GM19025 (cell line): ENCODE measurements around the gene SNAPC2.
"Not testable (repeated sequence)": the region's sequence is repeated elsewhere in the genome, so short reads cannot be mapped to it uniquely, and the experiment has no call there.

Experiments used
- ATAC-seq: cut with Tn5 transposase; IDR thresholded peaks from one replicate; pipeline ENCODE4 v1.9.1; 2021; ENCODE audit warnings: mild to moderate bottlenecking, low read depth, moderate library complexity; ENCODE audit not compliant: unreplicated experiment

Gene SNAPC2

DNA sequence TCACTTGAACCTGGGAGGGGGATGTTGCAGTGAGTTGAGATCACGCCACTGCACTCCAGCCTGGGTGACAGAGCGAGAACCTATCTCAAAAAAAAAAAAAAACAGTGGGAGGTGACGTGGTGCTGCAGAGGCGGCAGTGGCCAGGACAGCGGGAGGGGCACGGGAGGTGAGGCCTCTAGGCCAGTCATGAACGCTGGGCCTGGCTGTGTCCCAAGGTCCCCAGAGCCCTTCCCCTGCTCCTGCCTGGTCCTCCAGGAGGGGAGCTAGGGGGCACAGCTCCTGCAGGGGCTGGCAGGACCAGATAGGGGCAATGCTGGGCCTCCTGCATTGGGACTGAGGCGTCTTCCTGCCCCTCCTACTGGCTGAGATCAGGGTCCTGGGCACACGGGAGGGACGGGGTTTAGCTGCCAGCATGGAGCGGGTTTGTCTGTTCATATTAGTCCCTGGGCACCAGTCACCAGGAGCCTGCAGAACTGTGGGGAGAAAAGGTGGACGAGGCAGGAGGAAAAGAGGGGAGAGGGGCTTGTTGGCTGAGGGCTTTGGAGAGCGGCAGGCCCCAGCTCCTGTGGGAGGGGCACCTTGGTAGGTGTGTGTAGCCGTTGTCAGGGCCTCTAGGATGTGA is 11.9 kb upstream of the SNAPC2 start:
- ATAC-seq = no peak

DNA sequence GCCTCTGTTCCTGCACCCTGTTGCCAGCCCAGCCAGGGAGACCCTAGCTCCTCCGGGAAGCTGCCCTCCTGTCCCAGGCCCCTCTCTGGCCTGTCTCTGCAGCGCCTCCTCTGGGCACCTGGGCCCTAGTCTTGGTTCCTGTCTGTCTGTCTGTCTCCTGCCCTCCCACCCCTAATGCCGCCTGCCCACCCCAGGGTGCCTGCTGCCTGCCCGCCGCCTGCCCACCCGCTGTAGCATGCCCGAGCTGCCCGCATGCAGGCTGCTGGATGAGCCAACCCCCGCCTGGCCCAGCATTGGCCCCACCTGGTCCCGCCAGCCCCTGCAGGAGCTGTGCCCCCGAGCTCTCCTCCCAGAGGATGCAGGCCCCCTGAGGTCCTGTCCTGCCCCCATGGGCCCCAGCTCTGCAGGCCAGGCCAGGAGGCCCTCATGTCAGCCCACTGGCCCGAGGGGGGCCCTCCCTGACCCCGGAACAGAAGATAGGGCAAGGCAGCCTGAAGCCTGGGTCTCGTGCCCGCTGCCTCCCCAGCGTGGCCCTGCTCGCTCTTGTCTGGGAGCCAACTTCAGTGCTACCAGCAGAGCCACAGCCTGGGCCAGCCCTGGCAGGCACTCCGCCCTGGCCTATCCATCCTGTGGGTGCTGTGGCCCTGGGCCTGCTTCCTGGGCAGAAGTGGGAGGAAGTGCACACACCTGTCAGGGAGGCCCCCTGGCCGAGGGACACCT is 11.2 kb upstream of the SNAPC2 start:
- no peak for ATAC-seq

DNA sequence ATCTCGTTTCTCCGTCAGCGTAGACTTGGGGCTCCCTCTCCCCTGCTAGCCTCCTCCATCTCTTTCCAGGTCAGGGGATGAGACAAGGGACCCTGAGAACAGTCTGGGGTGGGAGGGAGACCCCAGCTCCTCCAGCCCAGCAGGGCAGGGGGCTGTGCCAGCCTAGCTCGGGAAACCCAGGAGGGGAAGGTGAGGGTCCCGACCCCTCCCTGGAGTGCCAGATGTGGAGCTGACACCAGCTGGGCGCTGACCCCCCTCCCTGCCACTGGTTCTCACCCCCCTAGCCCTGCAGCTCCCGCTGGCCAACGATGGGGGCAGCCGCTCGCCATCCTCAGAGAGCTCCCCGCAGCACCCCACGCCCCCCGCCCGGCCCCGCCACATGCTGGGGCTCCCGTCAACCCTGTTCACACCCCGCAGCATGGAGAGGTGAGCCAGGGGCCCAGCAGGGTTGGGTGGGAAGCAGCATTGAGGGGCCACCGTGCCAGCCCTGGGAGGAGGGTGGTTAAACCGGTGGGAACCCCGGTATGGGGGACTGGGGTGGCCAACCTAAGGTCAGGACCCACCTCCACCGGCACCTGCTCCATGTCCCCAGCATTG is 10.6 kb upstream of the SNAPC2 start:
- ATAC-seq = no peak

DNA sequence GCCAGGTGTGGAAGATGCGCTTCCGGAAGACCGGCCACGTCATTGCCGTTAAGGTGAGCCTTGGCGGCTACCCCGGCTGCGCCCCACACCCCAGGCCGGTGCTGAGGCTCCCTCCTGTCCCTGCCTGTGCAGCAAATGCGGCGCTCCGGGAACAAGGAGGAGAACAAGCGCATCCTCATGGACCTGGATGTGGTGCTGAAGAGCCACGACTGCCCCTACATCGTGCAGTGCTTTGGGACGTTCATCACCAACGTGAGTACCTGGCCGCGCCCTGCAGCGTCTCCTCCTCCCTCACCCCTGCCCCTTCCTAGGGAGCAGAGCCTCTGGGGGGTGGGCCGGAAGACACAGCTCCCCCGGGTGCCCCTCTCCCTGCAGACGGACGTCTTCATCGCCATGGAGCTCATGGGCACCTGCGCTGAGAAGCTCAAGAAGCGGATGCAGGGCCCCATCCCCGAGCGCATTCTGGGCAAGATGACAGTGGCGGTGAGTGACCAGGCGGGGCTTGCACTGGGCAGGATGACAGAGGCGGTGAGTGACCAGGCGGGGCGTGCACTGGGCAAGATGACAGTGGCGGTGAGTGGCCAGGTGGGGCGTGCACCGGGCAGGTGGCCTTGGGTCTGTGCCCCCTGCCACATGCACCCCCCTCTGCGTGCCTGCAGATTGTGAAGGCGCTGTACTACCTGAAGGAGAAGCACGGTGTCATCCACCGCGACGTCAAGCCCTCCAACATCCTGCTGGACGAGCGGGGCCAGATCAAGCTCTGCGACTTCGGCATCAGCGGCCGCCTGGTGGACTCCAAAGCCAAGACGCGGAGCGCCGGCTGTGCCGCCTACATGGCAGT is 9.6 kb upstream of the SNAPC2 start:
- no peak for ATAC-seq

DNA sequence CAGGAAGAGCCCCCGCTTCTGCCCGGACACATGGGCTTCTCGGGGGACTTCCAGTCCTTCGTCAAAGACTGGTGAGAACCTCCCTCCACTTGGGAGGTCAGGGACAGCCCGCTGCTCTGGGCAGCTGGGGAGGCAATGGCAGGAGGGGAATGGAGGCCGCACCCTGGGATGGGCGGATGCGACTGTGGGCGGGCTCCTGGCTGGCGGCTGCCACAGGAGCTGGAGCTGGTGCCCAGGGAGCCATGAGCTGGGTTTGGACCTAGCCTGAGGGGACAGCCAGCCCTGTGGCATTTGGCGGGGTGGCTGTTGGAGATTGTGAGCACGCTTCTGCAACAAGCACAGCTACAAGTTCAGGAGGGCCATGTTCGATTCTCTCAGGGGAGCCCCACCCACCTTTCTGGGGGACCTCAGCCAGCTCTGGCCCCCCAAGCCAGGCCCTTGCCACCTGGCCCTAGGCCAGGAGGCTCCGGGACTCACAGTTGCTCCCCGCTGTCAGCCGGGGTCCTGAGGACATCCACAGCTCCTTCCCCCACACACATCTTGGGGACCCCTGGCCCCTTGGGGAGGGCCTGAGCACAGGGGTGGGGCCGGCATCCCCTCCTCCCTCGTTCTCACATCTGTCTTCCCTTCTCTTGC is 8.5 kb upstream of the SNAPC2 start:
- no peak for ATAC-seq

DNA sequence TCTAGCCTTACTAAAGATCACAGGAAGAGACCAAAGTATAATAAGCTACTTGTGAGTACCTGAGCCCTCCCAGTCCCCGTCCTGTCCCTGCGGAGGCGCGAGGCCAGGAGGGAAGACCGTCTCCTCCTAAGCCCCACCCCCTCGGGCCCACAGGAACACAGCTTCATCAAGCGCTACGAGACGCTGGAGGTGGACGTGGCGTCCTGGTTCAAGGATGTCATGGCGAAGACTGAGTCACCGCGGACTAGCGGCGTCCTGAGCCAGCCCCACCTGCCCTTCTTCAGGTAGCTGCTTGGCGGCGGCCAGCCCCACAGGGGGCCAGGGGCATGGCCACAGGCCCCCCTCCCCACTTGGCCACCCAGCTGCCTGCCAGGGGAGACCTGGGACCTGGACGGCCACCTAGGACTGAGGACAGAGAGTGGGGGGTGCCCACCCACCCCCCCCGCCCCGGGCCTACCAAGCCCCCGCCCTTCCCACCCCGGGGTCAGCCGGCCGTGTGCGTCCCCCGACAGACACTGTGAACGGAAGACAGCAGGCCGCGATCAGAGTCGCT is 7.9 kb upstream of the SNAPC2 start:
- ATAC-seq = no peak

DNA sequence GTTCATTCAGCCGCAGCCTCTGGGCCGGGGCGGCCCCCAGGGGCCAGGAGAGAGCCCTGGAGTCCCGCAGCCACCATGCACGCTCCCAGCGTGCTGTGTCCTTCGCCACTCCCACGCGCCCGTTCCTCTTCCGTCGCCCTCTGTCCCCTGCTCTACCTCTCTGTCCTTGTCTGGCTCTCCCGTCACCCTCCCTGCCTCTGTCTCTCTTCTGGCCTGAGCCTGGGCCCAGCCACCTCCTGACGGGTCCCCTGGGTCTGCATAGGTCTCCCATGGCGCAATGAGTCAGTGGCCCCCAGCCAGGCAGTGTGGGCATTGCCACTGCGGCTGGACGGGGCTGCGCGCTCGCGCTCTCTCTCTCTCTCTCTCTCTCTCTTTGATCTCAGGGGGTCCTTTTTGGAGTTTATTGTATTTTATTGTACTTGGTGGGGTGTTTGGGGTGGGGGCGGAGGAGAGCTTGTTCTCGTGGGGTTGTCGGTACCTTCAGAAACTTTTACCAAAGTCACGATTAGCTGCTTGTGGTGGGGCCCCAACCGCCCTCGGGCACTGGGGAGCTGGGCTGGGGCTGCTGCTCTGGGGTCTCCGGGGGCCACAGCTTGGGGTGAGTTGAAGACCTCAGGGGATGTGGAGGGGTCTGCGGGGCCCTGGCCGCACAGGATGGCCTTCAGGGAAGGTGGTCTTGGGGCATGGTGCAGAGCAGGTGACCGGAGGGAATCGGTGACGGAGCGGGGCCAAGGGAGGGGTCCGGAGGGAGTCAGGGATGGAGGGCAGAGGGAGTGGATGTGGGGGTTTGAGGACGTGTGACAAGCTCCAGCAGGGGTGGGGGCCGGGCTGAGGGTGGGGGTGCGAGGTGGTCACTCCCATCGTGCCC is 7.2 kb upstream of the SNAPC2 start:
- ATAC-seq = no peak

DNA sequence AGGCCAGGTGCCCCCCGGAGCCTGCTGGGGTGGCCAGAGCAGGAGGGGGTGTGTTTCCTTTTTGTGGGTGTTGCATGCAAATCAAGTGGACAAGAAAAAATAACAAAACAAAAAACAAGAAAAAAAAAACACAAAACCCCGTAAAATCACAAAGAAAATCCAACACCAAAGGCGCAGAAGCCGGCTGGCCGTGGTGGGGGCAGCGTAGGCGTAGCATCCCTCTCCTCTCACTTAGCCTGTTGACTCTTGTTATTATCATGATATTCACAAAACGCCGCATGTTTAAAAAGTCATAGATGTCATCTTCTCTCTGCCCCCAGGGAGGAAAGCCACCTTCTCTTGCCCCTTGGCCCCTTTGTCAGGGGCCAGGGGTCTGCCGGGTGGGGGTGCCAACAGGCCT is 6.5 kb upstream of the SNAPC2 start:
- ATAC-seq = no peak

DNA sequence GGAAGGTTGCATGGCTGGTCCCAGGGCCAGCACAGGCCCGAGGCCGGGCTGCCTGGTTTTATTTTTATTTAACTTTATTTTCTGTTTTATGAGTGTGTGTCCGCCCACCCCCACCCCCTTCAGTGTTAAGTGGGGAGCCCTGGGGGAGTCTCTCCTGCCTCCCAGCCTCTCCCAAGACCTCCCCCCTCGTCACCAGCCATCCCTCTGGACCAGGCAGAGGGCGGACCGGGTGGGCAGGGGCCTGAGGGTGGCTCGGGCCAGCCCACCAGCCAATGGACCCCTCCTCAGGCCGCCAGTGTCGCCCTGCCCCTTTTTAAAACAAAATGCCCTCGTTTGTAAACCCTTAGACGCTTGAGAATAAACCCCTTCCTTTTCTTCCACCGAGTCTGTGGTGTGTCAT is 6.0 kb upstream of the SNAPC2 start:
- no peak for ATAC-seq

DNA sequence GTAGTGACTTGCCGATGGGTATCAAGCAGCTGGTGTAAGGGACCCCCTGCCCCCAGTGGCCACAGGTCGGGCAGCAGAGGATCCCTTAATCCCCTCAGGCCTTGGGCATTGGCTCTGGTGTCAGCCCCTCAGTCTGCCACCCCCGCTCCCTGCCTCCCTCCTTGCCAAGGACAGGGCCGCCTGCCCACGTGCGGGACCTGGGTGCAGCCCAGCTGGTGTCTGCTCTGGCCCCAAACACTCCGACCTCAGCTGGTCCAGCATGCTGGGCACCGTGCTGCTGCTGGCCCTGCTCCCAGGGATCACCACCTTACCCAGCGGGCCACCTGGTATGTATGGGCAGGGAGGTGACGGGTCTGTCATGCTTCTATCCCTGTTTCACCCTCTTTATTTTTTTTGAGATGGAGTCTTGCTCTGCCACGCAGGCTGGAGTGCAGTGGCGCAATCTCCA is 5.5 kb upstream of the SNAPC2 start, which contains the start of gene TGFBR3L:
Gene TGFBR3L (plus strand): TSS at position 233 of the 448 bp plus-strand sequence.
- no peak for ATAC-seq

DNA sequence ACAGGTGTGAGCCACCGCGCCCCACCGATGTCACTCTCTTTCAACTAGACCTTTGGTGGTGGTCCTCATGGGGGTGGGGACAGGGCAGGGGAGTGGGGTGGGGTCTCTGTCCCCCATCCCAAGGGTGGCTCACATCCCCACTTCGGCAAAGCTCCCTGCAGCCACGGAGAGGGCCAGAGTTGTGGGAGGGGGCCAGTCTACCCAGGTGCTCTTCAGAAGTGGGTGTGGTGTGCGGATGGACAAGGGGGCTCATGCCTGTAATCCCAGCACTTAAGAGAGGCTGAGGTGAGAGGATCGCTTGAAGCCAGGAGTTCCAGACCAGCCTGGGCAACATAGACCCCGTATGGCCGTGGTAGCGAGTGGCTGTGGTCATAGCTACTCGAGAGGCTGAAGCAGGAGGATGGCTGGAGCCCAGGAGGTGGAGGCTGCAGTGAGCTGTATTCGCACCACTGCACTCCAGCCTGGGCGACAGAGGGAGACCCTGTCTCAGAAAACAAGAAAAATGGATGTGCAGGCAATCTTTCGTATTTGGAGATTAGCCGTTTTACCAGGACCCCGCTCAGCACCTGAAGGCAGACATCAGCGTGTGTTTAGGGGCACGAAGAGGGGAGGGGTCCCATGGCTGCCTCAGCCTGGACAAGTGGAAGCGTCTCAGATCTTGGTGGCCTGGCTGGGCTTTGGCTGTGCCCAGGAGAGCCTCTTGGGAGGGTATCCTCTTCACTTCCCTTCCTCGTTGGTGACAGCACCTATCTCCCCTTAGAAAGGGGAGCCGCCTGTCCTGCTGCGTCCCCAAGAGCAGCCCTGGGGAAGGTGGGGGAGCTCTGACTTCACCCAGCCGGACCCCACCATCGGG is 4.7 kb upstream of the SNAPC2 start:
- ATAC-seq = no peak

DNA sequence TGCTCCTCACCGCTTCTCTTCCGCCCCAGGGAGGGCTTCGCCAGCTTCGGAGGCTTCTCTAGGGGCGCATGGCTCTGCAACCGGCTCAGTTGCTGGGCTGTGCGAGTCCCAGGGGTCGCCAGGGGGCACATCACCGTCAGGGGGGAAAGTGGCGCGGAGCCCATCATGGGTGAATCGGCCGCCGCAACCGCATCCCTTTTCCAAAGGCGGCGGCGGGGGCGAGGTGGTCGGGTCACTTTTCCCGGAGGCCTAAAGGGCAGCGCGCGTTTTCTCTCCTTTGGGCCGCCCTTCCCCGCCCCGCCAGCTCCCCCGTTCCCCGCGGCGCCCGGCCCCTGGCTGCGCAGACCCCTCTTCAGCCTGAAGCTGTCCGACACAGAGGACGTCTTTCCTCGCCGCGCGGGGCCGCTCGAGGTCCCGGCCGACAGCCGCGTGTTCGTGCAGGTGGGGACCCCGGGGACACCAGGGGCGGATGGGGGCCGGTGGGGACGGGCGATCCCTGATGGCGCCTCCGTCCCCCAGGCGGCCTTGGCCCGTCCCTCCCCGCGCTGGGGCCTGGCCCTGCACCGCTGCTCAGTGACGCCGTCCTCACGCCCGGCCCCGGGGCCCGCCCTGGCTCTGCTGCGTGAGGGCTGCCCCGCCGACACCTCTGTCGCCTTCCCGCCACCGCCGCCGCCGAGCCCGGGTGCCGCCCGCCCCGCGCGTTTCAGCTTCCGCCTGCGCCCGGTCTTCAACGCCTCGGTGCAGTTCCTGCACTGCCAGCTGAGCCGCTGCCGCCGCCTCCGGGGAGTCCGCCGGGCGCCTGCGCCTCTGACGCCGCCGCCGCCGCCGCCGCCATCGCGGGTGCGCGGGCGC is 3.8 kb upstream of the SNAPC2 start:
- ATAC-seq = no peak

DNA sequence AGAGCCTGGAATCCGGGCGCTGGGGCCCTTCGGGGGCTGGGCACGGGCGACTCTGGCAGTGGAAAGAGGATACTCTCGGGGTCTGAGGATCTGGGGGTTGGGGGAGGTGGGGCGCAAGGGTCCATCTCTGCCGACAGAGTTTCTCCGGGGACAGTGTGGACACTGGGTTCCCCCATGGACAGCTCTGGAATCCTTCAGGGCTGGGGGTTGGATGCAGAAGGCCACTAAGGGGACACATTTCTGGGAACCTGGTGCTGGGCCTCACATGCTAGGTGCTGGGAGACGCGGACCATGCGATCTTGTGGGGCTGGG is 3.2 kb upstream of the SNAPC2 start:
- ATAC-seq = no peak

DNA sequence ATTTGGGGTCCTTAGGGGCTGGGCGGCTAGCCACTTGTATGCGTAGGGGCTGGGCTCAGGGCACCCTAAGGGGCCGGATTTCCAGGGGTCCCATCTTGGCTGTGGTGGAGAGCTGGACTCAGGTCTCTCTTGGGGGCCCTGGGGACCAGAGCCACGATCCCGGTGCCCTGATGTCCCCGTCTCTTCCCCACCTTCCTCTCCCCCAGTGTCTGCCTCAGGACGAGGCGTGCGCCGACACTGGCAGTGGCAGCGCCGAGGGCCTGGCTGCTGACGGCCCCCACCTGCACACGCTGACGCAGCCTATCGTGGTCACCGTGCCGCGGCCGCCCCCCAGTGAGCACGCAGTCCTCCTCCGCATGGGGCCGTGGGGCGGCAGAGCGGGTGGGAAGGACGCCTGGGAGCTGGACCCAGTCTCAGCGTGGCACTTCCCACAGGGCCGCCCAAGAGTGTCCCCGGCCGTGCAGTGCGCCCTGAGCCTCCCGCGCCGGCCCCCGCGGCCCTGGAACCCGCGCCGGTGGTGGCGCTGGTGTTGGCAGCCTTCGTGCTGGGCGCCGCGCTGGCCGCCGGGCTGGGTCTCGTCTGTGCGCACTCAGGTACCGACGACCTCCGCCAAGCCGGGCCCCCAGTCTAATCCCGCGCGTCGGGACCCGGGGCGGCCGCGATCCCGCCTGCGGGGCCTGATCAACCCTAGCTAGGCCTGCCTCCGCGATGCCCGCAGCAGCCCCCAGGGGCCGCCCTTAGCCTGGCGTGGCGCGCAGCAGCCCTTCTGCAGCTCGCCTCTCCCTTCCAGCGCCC is 2.7 kb upstream of the SNAPC2 start:
- no peak for ATAC-seq

DNA sequence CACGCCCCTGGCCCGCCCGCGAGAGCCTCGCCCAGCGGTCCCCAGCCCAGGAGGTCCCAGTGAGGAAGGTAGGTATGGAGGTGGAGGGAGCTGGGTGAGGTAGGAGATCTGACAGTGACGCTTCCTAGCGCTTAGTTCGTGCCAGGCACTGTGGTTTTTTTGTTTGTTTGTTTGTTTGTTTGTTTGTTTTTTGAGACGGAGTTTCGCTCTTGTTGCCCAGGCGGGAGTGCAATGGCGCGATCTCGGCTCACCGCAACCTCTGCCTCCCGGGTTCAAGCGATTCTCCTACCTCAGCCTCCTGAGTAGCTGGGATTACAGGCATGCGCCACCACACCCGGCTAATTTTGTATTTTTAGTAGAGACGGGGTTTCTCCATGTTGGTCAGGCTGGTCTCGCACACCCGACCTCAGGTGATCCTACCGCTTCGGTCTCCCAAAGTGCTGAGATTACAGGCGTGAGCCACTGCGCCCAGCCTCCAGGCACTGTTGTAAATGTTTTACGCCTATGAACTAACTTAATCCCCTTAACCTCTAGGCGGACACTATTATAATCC is 2.0 kb upstream of the SNAPC2 start:
- not testable (repeated sequence) for ATAC-seq

DNA sequence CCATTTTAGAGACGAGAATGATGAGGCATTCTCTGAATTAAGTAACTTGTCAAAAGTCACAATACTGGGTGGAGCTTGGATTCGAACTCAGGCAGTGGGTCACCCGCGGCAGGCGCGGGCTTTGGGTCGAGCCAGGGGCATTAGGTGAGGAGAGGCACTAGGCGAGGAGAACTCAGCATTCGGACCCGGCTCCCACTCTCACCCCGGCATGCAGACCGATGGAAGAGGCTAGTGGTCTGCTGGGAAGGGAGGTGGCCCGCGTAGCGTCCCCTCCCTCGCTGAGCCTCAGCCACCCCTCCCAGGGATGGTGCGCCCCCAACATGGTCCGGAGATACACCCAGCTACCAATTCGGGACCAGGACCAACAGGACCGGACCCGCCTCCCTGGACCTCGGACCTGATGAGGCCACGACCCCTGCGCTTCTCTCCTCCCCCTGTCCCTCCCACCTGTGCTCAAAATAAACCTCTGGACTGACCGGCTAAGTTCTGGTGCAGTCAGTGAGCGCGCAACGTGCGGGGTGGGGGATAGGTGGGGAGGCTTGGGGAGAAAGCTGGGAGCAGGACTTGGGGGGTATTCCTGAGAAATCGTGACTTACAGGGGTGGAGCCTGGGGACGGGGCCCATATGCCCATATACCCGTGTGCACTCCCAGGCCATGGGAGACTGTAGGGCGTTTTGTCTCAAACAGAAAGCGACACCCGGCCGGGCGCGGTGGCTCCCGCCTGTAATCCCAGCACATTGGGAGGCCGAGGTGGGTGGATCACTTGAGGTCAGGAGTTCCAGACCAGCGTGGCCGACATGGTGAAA is 1.3 kb upstream of the SNAPC2 start:
- no peak for ATAC-seq
